Ovary (tissue), 3 donors: Measurements from ENCODE around the gene SLC12A1.

Experiments used
- EP300 ChIP-seq: sonication (generic); formaldehyde crosslinking; IDR thresholded peaks from one replicate; pipeline ENCODE4 v1.6.1; 2017; ENCODE audit warnings: antibody characterized with exemption
- TF ChIP-seq, protein P1 (sequence below), 3 donors: fragments of 450-650 bp in 2 of 3; fragments of 200-600 bp in 1 of 3; IDR thresholded peaks; one replicate each; pipeline versions ENCODE4 v1.5.1 to v1.8.0; 2016 to 2022; ENCODE audit warnings: antibody characterized with exemption in 3 of 3, mild to moderate bottlenecking in 1 of 3
- donor health status: DM: no; HTN: no; CAD: no.

DNA sequence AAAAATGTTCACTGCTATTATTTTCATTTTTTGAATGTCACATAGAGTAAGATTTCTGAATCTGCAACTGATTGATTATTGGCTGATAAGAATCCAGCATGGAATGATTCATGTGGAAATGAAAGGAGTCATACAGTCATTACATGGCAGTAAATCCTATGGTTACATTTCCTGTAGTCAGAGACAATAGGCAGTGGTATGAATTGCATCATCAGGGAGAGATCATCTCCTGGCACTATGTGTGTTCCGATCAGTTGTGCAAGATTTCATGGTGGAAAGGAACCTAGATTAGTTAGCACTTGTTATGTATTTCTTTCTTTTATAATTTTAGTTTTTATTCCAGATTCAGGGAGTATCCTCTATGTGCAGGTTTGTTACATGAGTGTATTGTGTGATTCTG, 38.8 kb downstream of the SLC12A1 start:
- TF ChIP-seq, protein P1, sequence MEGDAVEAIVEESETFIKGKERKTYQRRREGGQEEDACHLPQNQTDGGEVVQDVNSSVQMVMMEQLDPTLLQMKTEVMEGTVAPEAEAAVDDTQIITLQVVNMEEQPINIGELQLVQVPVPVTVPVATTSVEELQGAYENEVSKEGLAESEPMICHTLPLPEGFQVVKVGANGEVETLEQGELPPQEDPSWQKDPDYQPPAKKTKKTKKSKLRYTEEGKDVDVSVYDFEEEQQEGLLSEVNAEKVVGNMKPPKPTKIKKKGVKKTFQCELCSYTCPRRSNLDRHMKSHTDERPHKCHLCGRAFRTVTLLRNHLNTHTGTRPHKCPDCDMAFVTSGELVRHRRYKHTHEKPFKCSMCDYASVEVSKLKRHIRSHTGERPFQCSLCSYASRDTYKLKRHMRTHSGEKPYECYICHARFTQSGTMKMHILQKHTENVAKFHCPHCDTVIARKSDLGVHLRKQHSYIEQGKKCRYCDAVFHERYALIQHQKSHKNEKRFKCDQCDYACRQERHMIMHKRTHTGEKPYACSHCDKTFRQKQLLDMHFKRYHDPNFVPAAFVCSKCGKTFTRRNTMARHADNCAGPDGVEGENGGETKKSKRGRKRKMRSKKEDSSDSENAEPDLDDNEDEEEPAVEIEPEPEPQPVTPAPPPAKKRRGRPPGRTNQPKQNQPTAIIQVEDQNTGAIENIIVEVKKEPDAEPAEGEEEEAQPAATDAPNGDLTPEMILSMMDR (IDR thresholded peaks at IDR 0.05) = no peak
- TF ChIP-seq EP300 = no peak
